ENCODE measurements around the gene AGPAT4.

The AGPAT4 gene

DNA sequence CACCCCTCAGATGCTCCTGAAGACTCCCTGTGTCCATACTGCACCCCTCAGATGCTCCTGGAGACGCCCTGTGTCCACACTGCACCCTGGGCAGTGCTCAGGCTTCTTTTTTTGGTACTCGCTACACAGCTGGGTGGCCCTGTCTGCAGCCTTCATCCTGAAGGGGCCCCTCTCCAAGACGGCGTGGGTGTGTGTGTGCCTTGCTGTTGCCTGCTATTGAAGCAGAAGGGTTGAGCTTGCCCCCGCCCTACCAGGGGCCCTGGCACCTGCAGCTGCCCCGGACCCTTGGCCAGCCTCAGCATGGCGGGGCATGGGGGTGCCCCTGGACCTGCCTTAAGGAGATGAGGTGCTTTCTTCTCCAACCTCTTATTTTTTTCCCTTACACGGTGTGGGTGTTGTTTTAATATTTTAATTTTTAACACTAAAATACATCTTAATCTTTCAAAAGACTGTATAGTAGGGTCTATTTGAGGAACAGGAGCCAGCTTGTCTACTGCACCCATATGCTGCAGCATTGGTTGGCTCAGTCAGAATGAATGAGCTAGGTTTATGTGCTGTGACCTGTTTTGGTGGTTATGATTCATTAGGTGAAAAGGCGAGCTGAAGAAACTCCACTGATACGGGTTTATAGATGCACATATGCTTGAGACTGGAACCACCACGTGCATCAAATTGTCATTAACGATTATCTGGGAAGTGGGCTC, 135.9 kb downstream of the AGPAT4 start:
- TF ChIP-seq, protein P1, sequence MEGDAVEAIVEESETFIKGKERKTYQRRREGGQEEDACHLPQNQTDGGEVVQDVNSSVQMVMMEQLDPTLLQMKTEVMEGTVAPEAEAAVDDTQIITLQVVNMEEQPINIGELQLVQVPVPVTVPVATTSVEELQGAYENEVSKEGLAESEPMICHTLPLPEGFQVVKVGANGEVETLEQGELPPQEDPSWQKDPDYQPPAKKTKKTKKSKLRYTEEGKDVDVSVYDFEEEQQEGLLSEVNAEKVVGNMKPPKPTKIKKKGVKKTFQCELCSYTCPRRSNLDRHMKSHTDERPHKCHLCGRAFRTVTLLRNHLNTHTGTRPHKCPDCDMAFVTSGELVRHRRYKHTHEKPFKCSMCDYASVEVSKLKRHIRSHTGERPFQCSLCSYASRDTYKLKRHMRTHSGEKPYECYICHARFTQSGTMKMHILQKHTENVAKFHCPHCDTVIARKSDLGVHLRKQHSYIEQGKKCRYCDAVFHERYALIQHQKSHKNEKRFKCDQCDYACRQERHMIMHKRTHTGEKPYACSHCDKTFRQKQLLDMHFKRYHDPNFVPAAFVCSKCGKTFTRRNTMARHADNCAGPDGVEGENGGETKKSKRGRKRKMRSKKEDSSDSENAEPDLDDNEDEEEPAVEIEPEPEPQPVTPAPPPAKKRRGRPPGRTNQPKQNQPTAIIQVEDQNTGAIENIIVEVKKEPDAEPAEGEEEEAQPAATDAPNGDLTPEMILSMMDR (IDR thresholded peaks at IDR 0.05; ENCODE audit: control insufficient read depth, extremely low read depth, insufficient read depth), result no peak
- no peak for DNase-seq (ENCODE audit: low read depth)

DNA sequence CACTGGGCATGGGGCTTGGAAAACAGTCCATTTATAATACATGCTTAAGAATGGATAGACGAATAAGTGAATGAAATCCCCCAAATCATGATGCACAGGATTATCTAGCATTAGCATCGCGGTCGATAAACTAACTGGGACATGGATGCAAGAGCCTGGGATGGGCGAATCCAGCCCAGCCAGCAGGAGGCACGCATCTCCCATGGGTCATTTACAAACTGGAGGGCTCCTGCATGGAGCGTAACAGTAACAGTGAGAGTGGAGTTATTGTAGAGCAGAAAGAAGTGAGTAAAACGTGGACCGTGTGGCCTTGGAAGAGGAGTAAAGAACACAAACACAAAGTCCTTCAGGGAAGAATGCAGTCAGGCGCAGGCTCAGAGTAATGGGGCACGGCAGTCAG, 136.5 kb downstream of the AGPAT4 start:
- no peak overlapping the region for H3K4me3 ChIP-seq (ENCODE audit: low read depth, low read length)
- TF ChIP-seq, protein P1 (IDR thresholded peaks at IDR 0.05; ENCODE audit: control insufficient read depth, extremely low read depth, insufficient read depth), result no peak
- DNase-seq (ENCODE audit: low read depth), result no peak

More for the DNA sequence above, 135.9 kb downstream of the AGPAT4 start:
- H3K4me3 ChIP-seq (ENCODE audit: low read depth, low read length), result no peak overlapping the region

DNA sequence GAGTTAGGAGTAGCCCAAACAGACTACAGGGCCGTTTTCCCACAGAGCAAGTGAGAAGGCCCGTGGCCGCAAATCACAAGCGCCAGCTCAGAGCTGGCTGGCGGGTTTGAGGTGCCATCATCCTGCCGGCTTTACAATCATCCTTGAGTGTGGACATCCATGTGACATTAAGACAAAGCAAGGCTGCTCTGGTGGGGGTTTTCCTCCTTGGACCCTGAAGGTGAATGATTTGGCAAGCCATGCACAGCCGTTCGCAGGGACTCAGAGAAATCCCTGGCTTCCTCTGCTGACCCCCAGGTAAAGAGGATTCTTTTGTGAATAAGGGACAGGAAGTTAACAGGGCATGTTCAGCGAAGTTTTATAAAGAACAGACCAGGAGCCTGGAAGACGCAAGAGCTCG, 137.2 kb downstream of the AGPAT4 start:
- DNase-seq (ENCODE audit: low read depth), result no peak
- TF ChIP-seq, protein P1 (IDR thresholded peaks at IDR 0.05; ENCODE audit: control insufficient read depth, extremely low read depth, insufficient read depth), result no peak
- no peak overlapping the region for H3K4me3 ChIP-seq (ENCODE audit: low read depth, low read length)

DNA sequence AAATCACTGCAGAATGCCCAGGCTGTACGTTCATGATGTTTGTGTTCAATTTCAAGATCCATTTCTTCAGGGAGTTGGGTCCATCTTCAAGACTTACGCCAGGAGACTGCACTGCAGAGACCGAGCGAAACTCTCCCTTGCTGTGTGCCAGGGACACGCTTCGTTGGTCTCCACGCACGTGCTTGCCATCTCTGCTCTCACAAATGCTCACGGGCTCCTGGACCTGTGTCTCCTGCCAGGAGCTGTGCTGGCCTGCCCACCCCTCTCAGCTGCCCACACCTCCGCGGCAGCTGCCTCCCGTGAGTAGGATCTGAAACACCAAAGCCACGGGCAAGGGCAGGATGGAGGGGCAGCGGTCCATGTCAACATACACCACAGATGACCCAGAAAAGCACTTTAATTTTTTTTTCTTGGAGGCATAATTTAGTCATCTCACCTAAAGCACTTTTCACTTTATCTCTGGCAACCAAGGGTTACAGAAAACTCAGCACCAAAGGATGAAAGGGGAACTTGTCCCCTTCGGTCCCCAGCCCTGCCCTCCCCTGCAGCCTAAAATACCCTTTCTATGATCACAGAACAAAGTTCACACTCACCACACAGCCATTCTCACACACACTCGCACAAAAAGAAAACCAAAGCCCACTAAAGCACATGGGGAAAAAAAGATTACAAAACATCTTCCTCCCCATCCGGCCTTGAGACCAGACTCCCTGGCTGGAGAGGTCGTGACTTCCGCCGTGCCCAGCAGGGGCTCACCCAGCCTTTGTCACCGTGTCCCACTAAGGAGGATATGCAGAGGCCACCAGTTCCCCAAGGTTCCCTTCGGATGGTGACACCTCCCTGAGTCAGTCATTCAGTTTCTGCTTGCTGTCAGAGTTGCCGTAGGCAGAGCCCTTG, 137.9 kb downstream of the AGPAT4 start:
- no peak overlapping the region for H3K4me3 ChIP-seq (ENCODE audit: low read depth, low read length)
- TF ChIP-seq, protein P1 (IDR thresholded peaks at IDR 0.05; ENCODE audit: control insufficient read depth, extremely low read depth, insufficient read depth), result no peak
- no peak for DNase-seq (ENCODE audit: low read depth)

DNA sequence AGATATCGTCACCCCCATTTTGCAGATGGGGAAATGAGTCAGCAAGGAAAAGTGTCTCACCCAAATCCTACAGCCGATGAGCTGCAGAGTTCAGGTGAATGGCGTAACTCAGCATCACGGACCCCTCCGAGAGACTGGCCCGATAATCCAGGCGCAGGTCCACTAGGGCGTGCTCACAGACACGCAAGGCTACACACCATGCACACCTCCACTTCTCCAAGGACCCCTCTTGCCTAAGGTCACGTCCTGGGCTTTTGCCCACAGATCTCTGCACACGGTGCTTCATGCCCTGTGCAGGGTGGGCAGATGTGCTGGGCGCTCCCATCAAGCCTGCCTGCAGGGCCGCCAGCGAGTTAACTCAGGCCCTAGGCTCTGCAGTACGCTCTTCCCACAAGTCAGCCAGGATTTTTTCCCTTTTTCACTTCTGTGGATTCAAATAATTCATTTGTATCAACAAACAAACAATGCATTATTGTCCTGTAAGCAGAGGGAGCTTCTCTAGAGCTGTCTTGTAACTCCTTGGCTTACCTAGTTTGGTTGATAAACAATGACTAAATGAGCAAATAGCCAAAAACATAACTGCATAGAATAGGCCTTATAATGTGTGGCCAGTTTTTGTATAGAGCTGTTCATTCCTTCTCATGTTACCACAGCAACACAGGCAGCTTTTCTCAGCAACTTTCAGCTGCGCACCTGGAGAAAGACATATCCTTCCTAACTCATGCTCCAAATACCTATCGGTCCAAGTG, 139.1 kb downstream of the AGPAT4 start:
- TF ChIP-seq, protein P1 (IDR thresholded peaks at IDR 0.05; ENCODE audit: control insufficient read depth, extremely low read depth, insufficient read depth), result no peak
- H3K4me3 ChIP-seq (ENCODE audit: low read depth, low read length), result no peak overlapping the region

DNA sequence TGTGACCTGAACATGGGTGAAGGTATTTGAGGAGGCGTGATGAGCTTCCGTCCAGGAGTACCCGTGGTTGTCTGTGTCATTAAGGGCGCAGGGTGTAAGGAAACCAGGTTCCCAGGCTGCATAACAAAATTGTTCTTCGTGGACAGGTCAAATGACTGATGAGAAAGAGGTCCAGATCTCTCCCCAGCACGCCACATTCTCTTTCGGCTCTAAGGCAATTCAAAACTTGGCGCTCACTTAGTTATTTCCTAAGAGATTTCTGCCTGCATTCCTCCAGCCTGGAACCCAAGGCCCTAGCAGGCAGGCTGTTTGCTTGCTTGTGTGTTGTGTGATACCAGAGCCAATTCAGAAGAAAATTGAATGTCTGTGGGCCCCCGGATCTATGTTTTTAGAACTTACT, 139.9 kb downstream of the AGPAT4 start:
- H3K4me3 ChIP-seq (ENCODE audit: low read depth, low read length), result no peak overlapping the region
- DNase-seq (ENCODE audit: low read depth), result no peak
- TF ChIP-seq, protein P1 (IDR thresholded peaks at IDR 0.05; ENCODE audit: control insufficient read depth, extremely low read depth, insufficient read depth), result no peak

More for the DNA sequence above, 139.1 kb downstream of the AGPAT4 start:
- no peak for DNase-seq (ENCODE audit: low read depth)
